GM19463 (cell line): Measurements from ENCODE around the gene EGLN3.
"Not testable (repeated sequence)": the region's sequence is repeated elsewhere in the genome, so short reads cannot be mapped to it uniquely, and the experiment has no call there.

Experiments used
- ATAC-seq: cut with Tn5 transposase; IDR thresholded peaks from one replicate; pipeline ENCODE4 v1.9.1; 2021; ENCODE audit warnings: mild to moderate bottlenecking, moderate library complexity; ENCODE audit not compliant: unreplicated experiment

The EGLN3 gene

GRCh38 chr14:33938131-33938949, 12.5 kb downstream of the EGLN3 start:
- ATAC-seq, result peak; percentile 62

- ATAC-seq, result no peak
Observed at GRCh38 chr14:33936391-33936790, 14.5 kb downstream of the EGLN3 start.

GRCh38 chr14:33934938-33935337, 15.9 kb downstream of the EGLN3 start:
- no peak for ATAC-seq

- no peak for ATAC-seq
Observed at GRCh38 chr14:33934043-33934750, 16.7 kb downstream of the EGLN3 start.

- ATAC-seq, result no peak
Observed at GRCh38 chr14:33933386-33933933, 17.4 kb downstream of the EGLN3 start.

GRCh38 chr14:33932576-33933345, 18.1 kb downstream of the EGLN3 start:
- ATAC-seq, result no peak

- ATAC-seq, result no peak
Observed at GRCh38 chr14:33932033-33932432, 18.8 kb downstream of the EGLN3 start.

GRCh38 chr14:33931461-33931860, 19.4 kb downstream of the EGLN3 start:
- ATAC-seq, result no peak

GRCh38 chr14:33930439-33930838, 20.4 kb downstream of the EGLN3 start:
- no peak for ATAC-seq

- ATAC-seq, result no peak
Observed at GRCh38 chr14:33929799-33930408, 21.0 kb downstream of the EGLN3 start.

- ATAC-seq, result no peak
Observed at GRCh38 chr14:33928895-33929294, 22.0 kb downstream of the EGLN3 start.

GRCh38 chr14:33927944-33928343, 22.9 kb downstream of the EGLN3 start:
- no peak for ATAC-seq

GRCh38 chr14:33926967-33927366, 23.9 kb downstream of the EGLN3 start:
- ATAC-seq, result not testable (repeated sequence)

GRCh38 chr14:33925946-33926345, 24.9 kb downstream of the EGLN3 start:
- ATAC-seq, result no peak

- no peak for ATAC-seq
Observed at GRCh38 chr14:33925235-33925634, 25.6 kb downstream of the EGLN3 start.

GRCh38 chr14:33924566-33925100, 26.2 kb downstream of the EGLN3 start:
- no peak for ATAC-seq

GRCh38 chr14:33922125-33922524, 28.7 kb downstream of the EGLN3 start:
- ATAC-seq, result no peak

- no peak for ATAC-seq
Observed at GRCh38 chr14:33918256-33918655, 32.6 kb downstream of the EGLN3 start.

- ATAC-seq, result no peak
Observed at GRCh38 chr14:33917661-33918060, 33.2 kb downstream of the EGLN3 start.
